ENCODE results near the gene GPR84.

DNA sequence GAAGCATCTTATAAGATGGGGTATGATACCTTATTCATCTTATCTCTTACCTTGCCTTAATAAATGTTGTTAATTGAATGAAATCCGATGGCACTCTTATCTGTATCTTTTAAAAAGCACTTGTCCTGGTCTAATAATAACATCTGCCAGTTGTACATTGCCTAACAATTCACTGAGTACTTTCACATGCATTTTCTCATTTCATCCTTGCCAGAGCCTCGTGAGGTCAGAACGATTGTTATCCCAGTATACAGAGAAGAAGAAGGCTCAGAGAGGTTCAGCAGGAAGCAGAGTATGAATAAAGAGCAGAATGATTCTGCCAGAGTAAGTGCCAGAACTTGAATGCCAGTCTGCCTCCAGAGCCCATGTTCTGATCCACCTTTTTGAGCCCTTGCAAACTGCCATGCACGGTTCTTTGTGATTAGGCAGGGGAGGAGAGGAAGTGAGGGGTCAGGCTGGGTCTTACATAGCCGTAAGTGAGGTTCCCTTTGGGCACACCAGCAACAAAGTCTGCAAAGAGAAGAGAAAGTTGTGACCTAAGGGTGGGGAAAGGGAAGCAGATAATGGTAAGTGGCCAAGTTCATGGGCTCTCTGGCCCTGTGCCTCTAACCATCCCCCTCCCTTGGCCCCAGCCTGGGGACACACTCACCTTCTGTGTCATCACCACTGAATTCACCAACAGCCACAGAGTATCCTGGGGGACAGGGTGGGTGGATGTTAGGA lies 43.1 kb upstream of the GPR84 start:
- peak in 2 of 4 donors; percentile 22 to 25 for TF ChIP-seq POLR2AphosphoS5 (IDR thresholded peaks at IDR 0.05)
- TF ChIP-seq, protein P1, sequence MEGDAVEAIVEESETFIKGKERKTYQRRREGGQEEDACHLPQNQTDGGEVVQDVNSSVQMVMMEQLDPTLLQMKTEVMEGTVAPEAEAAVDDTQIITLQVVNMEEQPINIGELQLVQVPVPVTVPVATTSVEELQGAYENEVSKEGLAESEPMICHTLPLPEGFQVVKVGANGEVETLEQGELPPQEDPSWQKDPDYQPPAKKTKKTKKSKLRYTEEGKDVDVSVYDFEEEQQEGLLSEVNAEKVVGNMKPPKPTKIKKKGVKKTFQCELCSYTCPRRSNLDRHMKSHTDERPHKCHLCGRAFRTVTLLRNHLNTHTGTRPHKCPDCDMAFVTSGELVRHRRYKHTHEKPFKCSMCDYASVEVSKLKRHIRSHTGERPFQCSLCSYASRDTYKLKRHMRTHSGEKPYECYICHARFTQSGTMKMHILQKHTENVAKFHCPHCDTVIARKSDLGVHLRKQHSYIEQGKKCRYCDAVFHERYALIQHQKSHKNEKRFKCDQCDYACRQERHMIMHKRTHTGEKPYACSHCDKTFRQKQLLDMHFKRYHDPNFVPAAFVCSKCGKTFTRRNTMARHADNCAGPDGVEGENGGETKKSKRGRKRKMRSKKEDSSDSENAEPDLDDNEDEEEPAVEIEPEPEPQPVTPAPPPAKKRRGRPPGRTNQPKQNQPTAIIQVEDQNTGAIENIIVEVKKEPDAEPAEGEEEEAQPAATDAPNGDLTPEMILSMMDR (IDR thresholded peaks at IDR 0.05): no peak
- no peak for TF ChIP-seq EP300 (IDR thresholded peaks at IDR 0.05)

Measured in sigmoid colon (tissue), 4 donors.